OCI-LY3 (cell line): ENCODE data around the gene DIP2C.

Experiments
- H2AFZ ChIP-seq: fragments of 200-600, 300-600 bp; shearing (Covaris generic); 2 replicates; pipeline ENCODE4 v1.6.0; 2014; ENCODE audit warnings: antibody characterized with exemption, low read depth, low read length
- H3K27ac ChIP-seq: fragments of 200-600, 300-600 bp; sonication (generic); 2 replicates; pipeline ENCODE4 v1.5.1; 2014; ENCODE audit warnings: mild to moderate bottlenecking, low read length, moderate library complexity, mixed read lengths
- H3K27me3 ChIP-seq: fragments of 200-600, 300-600 bp; sonication (generic); 2 replicates; pipeline ENCODE4 v1.6.1; 2014; ENCODE audit warnings: low read depth, low read length, mixed read lengths
- H3K36me3 ChIP-seq: fragments of 200-600, 300-600 bp; sonication (generic); replicated peaks from 2 replicates; pipeline ENCODE3; 2014; ENCODE audit warnings: low read depth, low read length, mixed read lengths
- H3K4me1 ChIP-seq: fragments of 300-600, 200-600 bp; sonication (generic); 2 replicates; pipeline ENCODE4 v1.6.1; 2014; ENCODE audit warnings: low read length, mixed read lengths
- H3K4me2 ChIP-seq: fragments of 200-600, 300-600 bp; sonication (generic); 2 replicates; pipeline ENCODE4 v1.6.1; 2014; ENCODE audit warnings: low read length, mixed read lengths
- H3K4me3 ChIP-seq: fragments of 300-600, 200-600 bp; sonication (generic); 2 replicates; pipeline ENCODE4 v1.5.1; 2014; ENCODE audit warnings: antibody characterized with exemption, mild to moderate bottlenecking, low read length, moderate library complexity
- H3K79me2 ChIP-seq: fragments of 300-600, 200-600 bp; shearing (Covaris generic); 2 replicates; pipeline ENCODE4 v1.6.1; 2014; ENCODE audit warnings: mild to moderate bottlenecking, low read length, mixed read lengths
- H3K9ac ChIP-seq: fragments of 300-600, 200-600 bp; shearing (Covaris generic); 2 replicates; pipeline ENCODE4 v1.6.0; 2014; ENCODE audit warnings: mild to moderate bottlenecking, low read length, moderate library complexity
- H3K9me3 ChIP-seq: fragments of 200-600, 300-600 bp; shearing (Covaris generic); 2 replicates; pipeline ENCODE4 v1.6.1; 2014; ENCODE audit warnings: low read length, mixed read lengths; ENCODE audit not compliant: insufficient read depth
- H4K20me1 ChIP-seq: fragments of 200-600, 300-600 bp; sonication (generic); 2 replicates; pipeline ENCODE4 v1.6.1; 2016; ENCODE audit warnings: low read length, mixed read lengths; ENCODE audit not compliant: insufficient read depth
- CTCF ChIP-seq: fragments of 200-600, 300-600 bp; sonication (generic); IDR thresholded peaks from 2 replicates; pipeline ENCODE4 v1.5.1; 2014; ENCODE audit warnings: antibody characterized with exemption, low read length, low read depth
- EZH2phosphoT487 ChIP-seq: fragments of 200-600 bp; shearing (Covaris generic); IDR thresholded peaks from 2 replicates; pipeline ENCODE4 v1.6.1; 2018; ENCODE audit warnings: antibody characterized with exemption, mixed run types, low read depth

The DIP2C gene

DNA sequence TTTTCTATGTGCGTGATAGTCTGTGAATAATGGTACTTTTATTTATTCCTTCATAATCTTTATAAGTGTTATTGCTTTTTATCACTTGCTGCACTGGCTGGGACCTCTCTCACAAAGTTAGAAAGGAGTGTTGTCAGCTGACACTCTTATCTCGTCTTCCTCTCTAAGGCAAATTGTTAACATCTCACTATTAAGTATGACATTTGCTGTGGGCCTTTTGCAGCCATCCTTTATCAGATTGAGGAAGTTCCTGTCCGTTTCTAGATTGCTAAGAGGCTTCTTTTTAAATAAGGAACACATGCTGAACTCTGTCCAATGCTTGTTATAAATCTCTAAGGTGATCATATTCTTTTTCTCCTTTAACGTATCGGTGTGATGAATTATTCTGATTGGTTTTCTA, 27.4 kb upstream of the DIP2C start:
- Histone ChIP-seq H3K79me2 (no peaks in the 10 kb centered on the region), H3K4me1 (no peaks in the 10 kb centered on the region), H4K20me1 (no peaks in the 10 kb centered on the region), H2AFZ (no peak overlapping the region), H3K4me2 (no peak overlapping the region), H3K4me3 (no peak overlapping the region), H3K9ac (no peak overlapping the region), H3K36me3 (no peaks in the 10 kb centered on the region), H3K27ac (no peak overlapping the region), H3K9me3 (no peaks in the 10 kb centered on the region), H3K27me3 (no peaks in the 10 kb centered on the region)
- TF ChIP-seq CTCF = no peak

DNA sequence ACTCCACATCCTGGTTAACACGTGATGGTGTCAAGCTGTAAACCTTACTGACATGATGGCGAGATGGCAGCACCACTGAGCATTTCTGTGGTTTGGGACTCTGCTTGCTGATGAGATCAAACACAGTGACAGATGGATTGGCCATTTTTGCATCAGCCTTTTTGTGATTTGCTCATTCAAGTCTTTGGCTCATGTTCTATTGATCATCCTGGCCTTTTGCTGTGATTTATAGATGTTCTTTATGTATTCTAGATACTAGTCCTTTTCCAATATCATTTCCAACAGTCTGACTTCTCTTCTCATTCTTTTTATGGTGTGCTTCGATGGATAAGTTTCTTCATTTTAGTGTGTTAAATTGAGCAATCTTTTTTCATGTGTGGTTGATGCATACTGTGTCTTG, 24.7 kb upstream of the DIP2C start:
- Histone ChIP-seq H3K27ac (no peak overlapping the region), H3K27me3 (no peaks in the 10 kb centered on the region), H4K20me1 (no peaks in the 10 kb centered on the region), H3K9ac (no peak overlapping the region), H3K4me2 (no peak overlapping the region), H3K79me2 (no peaks in the 10 kb centered on the region), H3K36me3 (no peaks in the 10 kb centered on the region), H3K4me3 (no peak overlapping the region), H3K9me3 (no peaks in the 10 kb centered on the region), H2AFZ (no peak overlapping the region), H3K4me1 (no peaks in the 10 kb centered on the region)
- TF ChIP-seq CTCF (no peak), EZH2phosphoT487 (no peak)

GRCh38 chr10:712575-712974, 23.1 kb upstream of the DIP2C start:
- H3K36me3 ChIP-seq = no peaks in the 10 kb centered on the region
- no peaks in the 10 kb centered on the region for H3K27me3 ChIP-seq
- no peaks in the 10 kb centered on the region for H3K79me2 ChIP-seq
- no peak overlapping the region for H3K4me3 ChIP-seq
- H3K9me3 ChIP-seq = no peaks in the 10 kb centered on the region
- H3K4me1 ChIP-seq = no peaks in the 10 kb centered on the region
- TF ChIP-seq CTCF = no peak
- TF ChIP-seq EZH2phosphoT487 = no peak
- no peak overlapping the region for H3K27ac ChIP-seq
- no peak overlapping the region for H3K9ac ChIP-seq
- no peak overlapping the region for H2AFZ ChIP-seq
- H3K4me2 ChIP-seq = no peak overlapping the region
- no peaks in the 10 kb centered on the region for H4K20me1 ChIP-seq

GRCh38 chr10:712089-712488, 22.6 kb upstream of the DIP2C start:
- no peak overlapping the region for H3K9ac ChIP-seq
- no peaks in the 10 kb centered on the region for H3K79me2 ChIP-seq
- H3K27ac ChIP-seq = no peak overlapping the region
- TF ChIP-seq CTCF = no peak
- TF ChIP-seq EZH2phosphoT487 = no peak
- H2AFZ ChIP-seq = no peak overlapping the region
- H3K36me3 ChIP-seq = no peaks in the 10 kb centered on the region
- no peaks in the 10 kb centered on the region for H3K4me1 ChIP-seq
- no peaks in the 10 kb centered on the region for H3K9me3 ChIP-seq
- no peak overlapping the region for H3K4me3 ChIP-seq
- no peaks in the 10 kb centered on the region for H3K27me3 ChIP-seq
- H4K20me1 ChIP-seq = no peaks in the 10 kb centered on the region
- no peak overlapping the region for H3K4me2 ChIP-seq
